Amniotic epithelial cell (primary cell): ENCODE data around the gene SAMD13.

Experiments used
- DNase-seq: peaks from one replicate; pipeline ENCODE4 v3.0.0-alpha.2; 2010; ENCODE audit warnings: low read depth

Gene SAMD13, protein sequence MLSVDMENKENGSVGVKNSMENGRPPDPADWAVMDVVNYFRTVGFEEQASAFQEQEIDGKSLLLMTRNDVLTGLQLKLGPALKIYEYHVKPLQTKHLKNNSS

DNA sequence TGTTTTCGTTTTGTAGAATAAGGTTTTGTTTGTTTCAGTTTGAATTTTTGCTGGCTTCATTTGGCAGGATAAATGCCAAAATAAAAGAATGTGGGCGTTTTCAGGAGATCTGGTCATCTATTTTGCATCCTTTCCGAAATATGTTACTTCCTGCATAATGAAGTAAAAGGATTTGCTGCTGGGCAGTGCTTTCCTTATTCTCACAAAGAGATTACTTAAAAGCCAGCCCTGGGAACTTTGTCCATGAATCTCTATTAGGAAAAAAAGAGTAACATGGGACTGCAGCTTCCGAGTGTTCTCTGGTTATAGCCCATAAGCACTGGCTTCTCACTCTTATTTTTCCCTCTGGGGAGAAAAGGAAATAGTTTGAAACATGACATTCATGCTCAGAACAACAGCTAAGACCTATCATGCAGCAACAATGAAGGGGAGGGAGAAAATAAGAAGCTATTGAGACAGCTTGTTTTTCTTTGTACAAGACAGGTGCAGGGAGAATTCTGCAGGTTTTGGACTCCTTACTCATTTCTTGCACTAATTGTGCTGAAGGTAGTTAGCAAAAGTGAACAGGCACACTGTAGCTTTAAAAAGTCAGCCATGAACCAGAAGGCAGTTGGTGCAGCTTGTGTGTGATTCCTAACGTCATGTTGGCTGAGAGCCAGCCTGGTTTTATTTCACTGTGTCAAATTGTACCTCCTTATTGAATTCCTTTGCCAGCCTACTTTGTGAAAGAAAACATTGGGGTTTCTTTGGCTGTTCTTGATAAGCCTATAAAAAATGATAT, at the start of gene SAMD13:
Gene SAMD13 (plus strand): TSS at position 705 of the 781 bp plus-strand sequence. CDS start 1,527 bp downstream, outside the sequence.
- DNase-seq: peak; percentile 65

DNA sequence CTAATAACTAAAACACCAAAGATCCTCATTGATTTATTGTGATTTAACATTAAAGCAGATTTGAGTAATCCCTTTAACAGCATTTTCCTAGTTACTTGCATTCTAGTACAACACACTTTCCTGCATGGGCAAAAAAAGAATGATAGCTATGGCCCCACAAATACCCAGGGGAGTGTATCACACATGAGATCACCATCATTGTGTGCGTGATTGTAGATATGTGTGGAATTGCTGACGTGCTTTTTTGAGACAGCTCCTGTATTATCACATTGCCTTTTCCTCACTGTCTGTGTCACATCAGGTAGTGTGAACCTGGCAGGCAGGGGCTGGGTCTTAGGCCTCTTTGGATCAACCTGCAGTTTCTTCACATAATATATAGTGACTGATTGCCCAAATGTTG, 48.5 kb upstream of the SAMD13 start:
- DNase-seq: peak; percentile 30

DNA sequence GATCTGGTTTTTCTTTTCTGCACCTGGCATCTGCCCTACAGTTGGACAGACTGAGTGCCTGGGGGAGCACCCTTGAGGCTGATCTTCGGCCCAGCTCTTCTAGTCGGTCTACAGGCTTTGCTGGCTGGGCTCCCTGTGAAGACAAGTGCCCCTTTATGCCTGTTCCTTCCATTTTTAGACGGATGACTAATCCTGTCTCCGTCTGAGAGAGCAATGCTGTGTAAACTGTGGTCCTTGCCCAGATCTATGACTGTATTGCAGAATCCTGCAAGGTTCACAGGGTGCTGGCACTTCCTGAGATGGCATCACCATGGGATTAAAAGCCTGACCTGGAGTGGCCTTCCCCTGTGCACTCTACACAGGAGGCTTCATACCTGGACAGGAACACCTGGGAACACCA, 47.6 kb upstream of the SAMD13 start:
- peak; percentile 70 for DNase-seq

DNA sequence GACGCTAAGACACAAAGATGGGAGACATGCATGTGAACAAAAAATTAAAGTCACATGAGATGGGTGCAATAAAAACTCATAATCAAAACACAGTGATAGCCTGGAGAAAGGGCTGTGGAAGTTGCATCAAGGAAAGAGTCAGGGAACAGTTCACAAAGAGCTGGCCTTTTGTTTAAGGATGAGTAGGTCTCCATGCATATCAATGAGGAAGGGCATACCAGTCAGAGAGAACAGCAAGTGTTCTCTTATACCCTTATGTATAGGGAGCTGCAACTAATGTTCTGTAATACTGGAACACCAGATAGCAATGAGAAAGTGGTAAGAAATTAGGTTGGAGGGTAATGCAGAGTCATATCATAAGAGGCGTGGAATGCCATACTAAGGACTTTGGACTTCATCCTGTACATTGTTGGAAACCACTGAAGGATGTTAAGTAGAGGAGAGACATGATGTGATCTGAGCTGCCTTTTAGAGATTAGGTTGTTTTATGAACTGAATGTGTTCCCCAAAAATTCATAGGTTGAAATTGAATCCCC, 46.7 kb upstream of the SAMD13 start:
- no peak for DNase-seq

DNA sequence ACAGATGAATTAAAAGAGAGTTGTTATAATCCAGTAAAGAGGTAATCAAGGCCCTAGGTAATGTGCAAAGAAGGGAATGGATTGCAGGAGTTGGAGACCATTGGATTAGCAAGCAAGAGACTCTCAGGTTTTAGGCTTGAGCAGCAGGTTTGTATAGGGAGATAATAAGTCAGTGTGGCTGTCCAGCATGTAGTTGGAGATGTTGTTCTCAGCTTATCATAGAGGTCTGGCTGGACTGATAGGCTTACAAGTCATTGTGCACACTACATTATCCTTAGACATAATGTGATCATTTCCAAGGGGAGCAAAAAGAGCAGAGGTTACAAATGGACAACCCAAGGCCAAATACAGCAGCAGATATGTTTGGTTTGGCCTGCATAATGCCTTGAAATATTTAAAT, 45.9 kb upstream of the SAMD13 start:
- DNase-seq: no peak

DNA sequence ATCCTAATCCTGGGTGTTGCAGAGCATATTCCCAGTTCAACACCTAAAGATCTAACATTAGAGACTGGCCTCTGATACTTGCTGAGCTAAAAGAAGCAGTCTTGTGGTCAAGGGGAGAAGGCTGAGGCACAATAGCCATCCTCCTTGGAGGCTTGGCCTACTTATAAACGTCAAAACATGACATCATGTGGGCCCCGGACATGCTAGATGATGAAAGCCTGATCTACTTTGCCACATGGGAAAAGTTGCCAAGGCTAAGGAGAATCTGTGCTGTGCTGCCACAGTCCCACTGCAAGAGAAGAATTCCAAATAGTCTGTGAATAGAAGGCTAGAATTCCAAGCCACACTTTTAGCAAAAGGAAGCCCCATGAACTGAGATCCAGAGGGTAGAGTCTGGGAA, 43.9 kb upstream of the SAMD13 start:
- DNase-seq: peak; percentile 16

DNA sequence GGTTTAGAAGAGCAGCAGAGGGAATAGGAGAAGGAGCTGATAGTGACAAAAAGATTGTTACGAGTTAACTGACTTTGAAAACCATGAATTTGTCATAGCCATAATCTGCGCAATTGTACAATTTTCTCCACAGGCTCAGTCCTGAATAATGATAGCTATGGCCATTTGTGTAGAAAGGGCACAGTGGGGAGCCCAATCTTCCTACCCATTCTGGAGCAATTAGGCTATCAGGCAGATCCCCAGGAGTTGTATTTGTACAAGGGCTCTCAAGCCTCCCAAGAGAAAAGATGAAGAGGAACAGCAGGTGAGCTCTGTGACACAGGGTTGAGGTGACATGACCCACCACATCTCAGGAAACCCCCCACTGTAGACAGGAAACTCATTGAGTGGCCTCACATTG, 42.1 kb upstream of the SAMD13 start:
- DNase-seq: no peak

DNA sequence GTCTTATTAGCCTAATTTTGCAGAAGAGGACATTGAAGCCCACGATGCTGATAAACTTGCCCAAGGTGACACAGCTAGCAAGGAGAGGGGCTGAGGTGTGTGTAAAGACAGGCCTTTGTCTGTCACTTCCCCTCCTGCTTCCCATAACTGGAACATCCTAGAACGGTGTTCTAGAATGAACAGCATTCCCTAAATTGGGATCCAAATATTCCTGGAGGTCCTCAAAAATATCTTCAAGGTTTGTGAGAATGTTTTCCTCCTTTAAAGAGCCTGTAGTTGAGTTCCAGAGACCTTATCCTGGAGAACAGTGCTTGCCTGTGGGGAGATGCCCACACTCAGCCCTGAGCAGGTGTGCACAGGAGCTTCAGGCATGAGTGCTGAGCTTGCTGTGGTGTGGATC, 41.5 kb upstream of the SAMD13 start:
- DNase-seq: no peak

DNA sequence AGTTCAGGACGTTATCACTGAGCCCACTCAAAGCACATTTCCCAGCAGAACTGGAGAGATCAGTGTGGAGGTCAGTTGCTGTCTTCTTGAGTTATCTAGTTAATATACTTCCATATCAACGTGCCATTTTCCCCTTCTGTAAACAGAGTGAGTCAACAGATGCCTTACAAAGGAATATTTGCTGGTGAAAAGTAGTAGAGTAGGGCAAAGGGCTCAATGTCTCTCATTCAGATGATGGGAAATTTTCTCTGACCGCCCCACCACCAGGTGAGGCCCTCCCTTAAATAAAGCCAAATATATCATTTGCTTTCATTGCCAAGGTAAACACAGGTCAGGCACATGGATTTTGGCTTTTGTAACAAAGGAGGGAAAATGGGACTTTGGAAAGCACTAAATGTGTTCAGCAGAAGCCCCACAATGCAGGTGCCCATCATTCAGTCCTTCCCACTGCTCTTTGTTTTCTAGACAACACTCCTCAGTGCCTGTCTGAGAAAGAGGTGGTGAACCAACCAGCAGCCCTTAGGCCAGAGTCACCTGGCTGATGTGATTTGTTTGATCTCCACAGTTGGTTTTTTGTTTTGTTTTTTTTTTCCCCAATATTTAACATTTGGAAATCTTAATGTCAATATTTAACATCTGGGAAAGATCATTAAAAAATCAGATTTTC, 40.5 kb upstream of the SAMD13 start:
- DNase-seq: peak; percentile 18

DNA sequence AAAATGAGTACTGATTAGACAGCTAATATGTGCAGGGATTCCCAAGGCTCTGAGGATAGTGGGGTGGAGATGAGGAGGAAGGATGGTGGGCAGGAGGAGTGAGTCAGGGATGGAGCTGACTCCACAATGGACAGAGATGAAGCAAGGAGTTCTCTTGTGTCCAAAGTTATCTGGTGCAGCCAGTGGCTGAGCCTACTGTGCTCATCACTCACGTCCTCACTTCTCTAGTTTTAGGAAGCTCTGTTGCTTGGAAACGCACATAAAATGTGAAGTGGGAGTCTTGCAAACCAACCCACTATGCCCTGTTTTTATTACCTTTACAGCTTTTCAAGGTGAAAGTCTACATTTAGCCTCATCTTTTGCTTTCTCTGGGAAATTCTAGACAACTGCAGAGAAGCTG, 36.5 kb upstream of the SAMD13 start:
- DNase-seq: peak; percentile 38

DNA sequence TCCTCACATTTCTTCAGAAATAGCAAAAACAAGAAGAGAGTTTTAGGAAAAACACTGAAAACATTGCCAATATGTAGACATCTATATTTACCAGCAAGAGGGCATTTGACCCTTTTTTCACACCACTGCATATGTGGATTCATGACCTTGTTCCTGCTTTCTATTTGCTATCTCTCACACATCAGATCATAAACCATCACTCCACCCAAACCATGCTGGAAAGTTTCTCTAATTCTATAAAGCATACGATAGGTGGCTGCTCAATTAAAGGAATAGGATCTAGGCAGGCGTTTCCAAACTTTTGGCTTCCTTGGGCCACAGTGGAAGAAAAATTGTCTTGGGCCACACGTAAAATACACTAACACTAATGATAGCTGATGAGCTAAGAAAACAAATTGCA, 35.6 kb upstream of the SAMD13 start:
- DNase-seq: no peak

DNA sequence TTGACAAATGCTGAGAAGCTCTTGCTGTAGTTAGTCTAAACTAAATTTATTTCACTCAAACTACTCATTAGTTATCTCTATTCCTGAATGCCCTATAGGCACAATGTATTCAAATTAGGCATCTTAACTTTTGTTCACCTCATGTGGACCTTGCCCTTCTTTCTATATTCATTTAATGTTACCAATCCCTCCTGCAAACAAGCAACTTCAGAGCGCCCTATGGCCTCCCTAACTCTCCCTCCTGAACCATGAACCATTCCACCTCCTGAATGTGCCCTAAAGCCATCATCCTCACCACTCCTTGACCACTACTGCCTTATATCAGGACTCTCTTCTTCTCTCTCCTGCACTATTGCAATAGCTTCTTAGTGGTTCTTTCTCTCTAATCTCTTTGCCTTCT, 34.8 kb upstream of the SAMD13 start:
- DNase-seq: no peak

DNA sequence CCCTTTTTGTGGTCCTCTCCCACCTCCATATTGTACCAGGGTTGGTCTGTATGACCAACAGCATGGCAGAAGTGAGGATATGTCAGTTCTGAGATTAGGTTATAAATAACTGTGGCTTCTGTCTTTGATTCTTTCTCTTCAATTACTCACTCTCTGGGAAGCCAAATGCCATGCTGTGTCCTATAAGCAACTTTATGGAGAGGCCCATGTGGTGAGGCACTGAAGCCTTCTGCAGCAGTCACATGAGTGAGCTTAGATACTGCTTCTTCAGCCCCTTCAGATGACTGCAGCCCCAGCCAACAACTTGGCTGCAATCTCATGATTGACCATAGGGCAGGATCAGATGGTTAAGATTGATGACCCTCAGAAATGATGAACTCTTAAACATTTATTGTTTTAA, 34.0 kb upstream of the SAMD13 start:
- DNase-seq: no peak

DNA sequence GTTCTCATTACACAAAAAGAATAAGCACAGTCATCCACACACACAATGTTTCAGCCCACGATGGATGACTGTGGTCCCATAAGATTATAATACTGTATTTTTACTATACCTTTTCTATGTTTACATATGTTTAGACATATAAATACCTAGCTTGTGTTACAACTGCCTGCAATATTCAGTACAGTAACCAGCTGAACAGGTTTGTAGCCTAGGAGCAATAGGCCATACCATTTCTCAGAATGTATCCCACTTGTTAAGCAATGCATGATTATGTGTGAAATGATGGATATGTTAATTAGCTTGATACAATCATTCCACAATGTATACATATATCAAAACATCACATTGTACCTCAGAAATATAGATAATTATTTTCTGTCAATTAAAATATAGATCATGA, 33.2 kb upstream of the SAMD13 start:
- DNase-seq: no peak

DNA sequence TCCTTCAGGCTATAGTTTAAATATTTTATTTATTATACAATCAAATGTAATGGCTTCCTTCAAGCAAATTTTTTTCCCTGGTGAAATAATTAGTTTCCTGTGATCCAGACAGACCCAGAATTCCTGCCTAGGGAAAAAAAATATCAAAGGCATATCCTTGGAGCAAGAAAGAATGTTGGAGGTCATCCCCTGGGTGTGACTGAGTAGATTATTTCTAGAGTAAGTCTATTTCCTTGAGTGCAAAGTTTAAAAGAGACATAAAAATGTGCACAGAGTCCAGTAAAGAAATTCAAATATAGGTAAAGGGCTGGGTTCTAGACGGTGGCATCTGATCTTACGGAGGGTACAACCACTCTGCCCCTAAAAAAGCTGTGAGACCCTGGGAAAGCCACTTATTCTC, 32.2 kb upstream of the SAMD13 start:
- no peak for DNase-seq

DNA sequence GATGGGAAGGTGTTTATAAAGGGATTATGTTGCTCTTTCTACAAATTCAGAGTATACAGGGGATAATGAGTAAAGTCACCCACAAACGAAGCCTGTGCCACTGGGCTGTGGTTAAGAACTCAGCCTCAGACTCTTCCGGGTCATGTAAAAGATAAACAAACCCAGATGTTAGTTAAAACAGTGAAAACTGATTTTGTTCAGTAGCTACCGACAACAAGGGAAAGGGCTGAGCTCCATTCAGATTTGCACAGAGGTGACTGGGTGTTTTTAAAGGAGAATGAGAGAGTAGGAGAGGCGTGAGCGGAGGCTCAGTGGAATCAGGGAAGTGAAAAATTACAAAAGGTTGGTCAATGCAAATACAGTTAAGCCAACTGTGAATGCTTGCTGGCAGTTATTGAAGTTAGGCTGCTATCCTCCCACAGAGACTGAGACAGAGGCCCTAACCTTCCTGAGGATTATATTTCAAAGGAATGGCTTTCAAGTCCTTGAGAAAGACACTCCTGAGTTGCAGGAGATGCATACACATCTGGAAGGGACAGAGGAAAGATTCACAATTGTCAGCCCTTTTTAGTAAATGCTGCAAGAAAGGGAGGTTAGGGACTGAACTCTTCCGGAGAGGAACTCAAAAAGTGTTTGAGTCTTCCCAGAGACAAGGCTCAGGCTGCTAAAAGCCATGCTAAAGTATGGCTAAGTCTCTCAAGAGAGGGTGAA, 29.9 kb upstream of the SAMD13 start:
- peak; percentile 27 for DNase-seq

DNA sequence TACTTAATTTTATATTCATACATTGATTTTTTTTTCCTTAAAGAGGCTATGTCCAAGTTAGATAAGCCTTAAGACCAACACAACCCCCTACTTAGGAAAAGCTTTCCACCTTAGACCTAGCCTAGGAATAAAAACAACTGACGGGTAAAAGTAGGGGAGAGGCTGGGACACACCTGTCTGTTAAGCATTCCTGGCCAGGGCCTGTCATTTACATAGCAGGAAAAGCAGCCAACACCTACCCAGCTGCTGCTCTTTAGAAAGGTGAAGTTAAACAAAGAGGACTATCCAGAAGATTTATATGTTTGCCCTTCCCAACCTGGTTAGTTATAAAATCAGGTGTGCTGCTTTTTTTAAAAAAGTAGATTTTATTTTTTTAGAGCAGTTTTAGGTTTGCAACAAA, 29.1 kb upstream of the SAMD13 start:
- DNase-seq: no peak

DNA sequence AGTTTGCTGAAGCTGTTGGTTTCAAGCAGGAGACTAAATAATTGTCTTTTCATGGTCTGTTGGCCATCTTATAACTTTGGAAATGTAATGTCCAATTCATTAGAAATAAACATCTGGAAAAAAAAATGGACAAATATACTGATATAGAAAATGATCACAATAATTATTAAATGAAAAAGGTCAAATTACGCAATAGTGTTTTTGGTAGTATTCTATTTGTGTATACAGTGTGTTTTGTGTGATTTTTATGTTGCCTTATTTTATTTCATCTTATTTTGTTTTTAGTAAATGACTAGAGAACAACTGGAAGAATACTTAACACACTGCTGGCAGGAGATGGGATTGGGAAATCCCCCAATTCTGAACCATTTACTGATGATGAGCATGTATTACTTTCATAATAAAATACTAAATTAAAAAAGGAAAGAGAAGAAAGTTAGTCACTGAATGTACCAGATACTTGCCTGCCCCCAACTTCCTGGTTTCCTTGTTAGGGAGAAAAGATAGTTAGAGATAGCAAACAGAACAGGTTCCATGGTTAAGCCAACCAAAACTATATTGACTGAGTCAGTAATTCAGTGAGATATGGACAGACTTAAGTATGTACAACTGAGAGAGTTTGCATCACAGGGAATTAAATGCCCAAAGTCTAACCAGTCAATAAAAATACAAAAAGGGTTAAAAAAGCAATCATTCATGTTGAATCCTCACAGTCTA, 24.0 kb upstream of the SAMD13 start:
- no peak for DNase-seq

DNA sequence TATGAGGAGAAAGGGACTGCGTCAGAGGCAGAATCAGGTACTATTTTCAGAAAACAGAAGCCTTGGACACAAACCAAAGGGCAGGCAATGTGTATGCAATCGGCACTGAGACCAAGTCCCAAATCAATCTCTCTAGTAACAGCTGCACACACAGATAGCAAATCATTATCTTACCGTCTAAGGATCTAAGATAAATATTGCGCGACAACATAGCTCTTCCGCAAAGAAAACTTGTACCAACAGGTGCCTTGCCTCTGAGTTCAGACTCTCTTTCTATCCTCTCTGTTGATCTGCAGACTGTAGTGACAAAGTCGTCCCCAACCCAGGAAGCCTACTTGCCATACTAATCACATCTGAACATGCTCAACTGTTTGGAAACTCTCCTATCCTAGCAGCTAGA, 22.6 kb upstream of the SAMD13 start:
- no peak for DNase-seq

DNA sequence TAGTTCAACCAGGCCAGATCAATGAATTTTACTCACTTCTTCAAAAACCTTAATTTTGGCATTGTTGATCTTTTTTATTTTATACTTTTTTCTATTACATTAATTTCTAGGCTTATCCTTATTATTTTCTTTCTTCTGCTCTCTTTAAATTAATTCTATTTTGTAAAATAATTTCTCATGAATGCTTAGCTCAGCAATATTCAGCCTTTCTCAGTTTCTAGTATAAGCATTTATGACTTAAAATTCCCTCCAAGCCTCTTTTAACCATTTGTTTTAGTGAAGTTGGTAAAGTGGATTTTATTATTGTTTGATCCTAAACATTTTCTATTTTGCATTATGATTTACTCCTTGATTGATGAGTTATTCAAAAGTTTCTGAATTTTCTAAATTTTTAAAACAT, 20.6 kb upstream of the SAMD13 start:
- DNase-seq: no peak

DNA sequence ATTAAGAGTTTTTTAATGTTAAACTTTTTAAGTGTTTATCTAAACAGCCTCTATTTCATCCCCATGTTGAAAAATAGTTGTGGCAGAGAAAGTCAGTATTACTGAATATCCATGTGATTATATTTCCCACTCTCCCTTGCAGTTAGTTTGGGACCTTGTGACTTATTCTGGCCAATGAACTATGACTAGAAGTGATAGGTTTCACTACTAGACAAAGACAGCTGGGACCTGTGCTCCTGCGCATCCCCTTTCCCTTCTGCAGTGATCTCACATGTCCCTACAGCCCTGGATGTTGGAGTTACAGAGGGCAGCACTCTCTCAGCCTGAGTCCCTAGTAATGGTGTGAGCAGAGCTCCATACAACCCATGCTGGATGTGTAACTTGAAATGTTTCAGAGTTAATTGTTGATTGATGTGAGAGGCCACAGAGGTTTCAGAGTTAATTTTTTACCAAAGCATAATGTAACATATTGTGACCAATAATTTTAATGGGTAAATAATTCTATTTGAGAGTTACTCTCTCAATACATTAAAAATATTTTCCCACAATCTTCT, 18.7 kb upstream of the SAMD13 start:
- no peak for DNase-seq

DNA sequence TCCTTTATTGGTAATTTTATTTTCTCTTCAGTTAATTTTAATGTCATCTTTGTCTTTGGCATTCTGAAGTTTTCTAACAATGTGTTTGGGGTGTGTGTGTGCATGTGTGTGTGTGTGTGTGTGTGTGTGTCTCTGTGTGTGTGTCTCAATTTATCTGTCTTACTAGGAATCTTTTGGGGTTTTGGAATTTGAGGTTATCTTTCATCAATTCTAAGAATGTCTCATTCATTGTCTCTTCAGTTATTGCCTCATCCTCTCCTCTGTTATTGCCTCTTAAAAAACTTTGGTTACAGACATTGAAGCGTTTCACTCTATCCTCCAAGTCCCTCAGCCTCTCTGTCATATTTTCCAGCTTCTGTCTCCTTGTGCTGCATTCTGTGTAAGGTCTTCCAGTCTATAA, 18.1 kb upstream of the SAMD13 start:
- DNase-seq: no peak
